Measurements from ENCODE around the gene PRKCA. TPM values are rescaled to one million over a fixed set of nuclear protein-coding genes. Genes with fewer than 3 reads are reported as not detected.

Gene PRKCA
- total and polyA plus RNA-seq, 2 of the 13 experiments (the other 11 are each of a cell fraction or from before 2014, with no cell fraction given) = 18.5 to 21.5 TPM

DNA sequence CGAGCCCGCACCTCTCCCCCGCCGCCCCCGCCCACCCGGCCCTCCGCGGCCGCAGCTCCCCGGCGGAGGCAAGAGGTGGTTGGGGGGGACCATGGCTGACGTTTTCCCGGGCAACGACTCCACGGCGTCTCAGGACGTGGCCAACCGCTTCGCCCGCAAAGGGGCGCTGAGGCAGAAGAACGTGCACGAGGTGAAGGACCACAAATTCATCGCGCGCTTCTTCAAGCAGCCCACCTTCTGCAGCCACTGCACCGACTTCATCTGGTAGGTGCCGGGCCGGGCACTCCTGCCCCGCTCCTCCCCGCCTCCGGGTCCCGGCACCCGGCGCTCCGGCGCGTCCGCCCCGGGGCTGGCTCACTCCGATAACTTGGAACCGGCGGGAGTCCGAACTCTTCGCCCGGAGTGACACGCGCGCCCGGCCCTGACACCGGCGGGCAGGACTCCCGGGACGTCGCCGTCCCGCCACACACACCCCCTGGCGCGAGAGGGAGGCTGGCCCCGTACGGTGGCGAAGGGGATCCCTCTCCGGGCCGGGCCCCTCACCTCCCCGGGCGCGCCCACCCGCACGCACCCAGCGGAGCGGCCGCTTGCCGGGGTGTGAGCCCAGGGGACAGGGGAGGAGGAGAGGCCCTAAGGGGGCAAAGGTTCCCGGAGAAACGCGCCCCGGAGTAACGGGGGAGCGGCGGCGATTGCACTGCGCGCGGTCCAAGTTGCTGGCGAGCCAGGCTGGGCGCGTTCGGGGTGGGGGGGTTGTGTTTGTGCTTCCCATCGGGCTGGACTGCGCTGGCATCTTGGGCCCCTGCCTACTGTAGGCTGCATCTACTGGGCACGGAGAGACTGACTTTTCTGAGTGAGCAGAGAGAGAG is 581 bp downstream of the PRKCA start (continued):
- TF ChIP-seq, protein P1, sequence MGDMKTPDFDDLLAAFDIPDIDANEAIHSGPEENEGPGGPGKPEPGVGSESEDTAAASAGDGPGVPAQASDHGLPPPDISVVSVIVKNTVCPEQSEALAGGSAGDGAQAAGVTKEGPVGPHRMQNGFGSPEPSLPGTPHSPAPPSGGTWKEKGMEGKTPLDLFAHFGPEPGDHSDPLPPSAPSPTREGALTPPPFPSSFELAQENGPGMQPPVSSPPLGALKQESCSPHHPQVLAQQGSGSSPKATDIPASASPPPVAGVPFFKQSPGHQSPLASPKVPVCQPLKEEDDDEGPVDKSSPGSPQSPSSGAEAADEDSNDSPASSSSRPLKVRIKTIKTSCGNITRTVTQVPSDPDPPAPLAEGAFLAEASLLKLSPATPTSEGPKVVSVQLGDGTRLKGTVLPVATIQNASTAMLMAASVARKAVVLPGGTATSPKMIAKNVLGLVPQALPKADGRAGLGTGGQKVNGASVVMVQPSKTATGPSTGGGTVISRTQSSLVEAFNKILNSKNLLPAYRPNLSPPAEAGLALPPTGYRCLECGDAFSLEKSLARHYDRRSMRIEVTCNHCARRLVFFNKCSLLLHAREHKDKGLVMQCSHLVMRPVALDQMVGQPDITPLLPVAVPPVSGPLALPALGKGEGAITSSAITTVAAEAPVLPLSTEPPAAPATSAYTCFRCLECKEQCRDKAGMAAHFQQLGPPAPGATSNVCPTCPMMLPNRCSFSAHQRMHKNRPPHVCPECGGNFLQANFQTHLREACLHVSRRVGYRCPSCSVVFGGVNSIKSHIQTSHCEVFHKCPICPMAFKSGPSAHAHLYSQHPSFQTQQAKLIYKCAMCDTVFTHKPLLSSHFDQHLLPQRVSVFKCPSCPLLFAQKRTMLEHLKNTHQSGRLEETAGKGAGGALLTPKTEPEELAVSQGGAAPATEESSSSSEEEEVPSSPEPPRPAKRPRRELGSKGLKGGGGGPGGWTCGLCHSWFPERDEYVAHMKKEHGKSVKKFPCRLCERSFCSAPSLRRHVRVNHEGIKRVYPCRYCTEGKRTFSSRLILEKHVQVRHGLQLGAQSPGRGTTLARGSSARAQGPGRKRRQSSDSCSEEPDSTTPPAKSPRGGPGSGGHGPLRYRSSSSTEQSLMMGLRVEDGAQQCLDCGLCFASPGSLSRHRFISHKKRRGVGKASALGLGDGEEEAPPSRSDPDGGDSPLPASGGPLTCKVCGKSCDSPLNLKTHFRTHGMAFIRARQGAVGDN (CRISPR knock-in tag; IDR thresholded peaks at IDR 0.05) = peak; percentile 91
- TF ChIP-seq ZNF790 (CRISPR knock-in tag; IDR thresholded peaks at IDR 0.05; ENCODE audit: borderline replicate concordance) (peak; percentile 61; the same call in 1 of the 2 replicates), RFX1 (IDR thresholded peaks at IDR 0.05) (no peak), ZBTB42 (CRISPR knock-in tag; IDR thresholded peaks at IDR 0.05) (no peak)
- TF ChIP-seq, protein P2, sequence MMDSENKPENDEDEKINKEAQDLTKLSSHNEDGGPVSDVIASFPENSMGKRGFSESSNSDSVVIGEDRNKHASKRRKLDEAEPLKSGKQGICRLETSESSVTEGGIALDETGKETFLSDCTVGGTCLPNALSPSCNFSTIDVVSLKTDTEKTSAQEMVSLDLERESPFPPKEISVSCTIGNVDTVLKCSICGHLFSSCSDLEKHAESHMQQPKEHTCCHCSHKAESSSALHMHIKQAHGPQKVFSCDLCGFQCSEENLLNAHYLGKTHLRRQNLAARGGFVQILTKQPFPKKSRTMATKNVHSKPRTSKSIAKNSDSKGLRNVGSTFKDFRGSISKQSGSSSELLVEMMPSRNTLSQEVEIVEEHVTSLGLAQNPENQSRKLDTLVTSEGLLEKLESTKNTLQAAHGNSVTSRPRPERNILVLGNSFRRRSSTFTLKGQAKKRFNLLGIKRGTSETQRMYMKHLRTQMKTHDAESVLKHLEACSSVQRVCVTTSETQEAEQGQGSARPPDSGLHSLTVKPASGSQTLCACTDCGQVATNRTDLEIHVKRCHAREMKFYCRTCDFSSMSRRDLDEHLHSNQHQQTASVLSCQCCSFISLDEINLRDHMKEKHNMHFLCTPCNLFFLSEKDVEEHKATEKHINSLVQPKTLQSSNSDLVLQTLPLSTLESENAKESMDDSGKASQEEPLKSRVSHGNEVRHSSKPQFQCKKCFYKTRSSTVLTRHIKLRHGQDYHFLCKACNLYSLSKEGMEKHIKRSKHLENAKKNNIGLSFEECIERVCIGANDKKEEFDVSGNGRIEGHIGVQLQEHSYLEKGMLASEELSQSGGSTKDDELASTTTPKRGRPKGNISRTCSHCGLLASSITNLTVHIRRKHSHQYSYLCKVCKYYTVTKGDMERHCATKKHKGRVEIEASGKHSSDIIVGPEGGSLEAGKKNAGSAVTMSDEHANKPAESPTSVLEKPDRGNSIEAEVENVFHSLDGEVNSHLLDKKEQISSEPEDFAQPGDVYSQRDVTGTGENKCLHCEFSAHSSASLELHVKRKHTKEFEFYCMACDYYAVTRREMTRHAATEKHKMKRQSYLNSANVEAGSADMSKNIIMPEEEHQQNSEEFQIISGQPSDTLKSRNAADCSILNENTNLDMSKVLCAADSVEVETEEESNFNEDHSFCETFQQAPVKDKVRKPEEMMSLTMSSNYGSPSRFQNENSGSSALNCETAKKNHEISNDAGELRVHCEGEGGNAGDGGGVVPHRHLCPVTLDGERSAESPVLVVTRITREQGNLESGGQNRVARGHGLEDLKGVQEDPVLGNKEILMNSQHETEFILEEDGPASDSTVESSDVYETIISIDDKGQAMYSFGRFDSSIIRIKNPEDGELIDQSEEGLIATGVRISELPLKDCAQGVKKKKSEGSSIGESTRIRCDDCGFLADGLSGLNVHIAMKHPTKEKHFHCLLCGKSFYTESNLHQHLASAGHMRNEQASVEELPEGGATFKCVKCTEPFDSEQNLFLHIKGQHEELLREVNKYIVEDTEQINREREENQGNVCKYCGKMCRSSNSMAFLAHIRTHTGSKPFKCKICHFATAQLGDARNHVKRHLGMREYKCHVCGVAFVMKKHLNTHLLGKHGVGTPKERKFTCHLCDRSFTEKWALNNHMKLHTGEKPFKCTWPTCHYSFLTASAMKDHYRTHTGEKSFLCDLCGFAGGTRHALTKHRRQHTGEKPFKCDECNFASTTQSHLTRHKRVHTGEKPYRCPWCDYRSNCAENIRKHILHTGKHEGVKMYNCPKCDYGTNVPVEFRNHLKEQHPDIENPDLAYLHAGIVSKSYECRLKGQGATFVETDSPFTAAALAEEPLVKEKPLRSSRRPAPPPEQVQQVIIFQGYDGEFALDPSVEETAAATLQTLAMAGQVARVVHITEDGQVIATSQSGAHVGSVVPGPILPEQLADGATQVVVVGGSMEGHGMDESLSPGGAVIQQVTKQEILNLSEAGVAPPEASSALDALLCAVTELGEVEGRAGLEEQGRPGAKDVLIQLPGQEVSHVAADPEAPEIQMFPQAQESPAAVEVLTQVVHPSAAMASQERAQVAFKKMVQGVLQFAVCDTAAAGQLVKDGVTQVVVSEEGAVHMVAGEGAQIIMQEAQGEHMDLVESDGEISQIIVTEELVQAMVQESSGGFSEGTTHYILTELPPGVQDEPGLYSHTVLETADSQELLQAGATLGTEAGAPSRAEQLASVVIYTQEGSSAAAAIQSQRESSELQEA (CRISPR knock-in tag; IDR thresholded peaks at IDR 0.05; ENCODE audit: not compliant biosample characterization) = no peak
- TF ChIP-seq, protein P3, sequence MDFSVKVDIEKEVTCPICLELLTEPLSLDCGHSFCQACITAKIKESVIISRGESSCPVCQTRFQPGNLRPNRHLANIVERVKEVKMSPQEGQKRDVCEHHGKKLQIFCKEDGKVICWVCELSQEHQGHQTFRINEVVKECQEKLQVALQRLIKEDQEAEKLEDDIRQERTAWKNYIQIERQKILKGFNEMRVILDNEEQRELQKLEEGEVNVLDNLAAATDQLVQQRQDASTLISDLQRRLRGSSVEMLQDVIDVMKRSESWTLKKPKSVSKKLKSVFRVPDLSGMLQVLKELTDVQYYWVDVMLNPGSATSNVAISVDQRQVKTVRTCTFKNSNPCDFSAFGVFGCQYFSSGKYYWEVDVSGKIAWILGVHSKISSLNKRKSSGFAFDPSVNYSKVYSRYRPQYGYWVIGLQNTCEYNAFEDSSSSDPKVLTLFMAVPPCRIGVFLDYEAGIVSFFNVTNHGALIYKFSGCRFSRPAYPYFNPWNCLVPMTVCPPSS (IDR thresholded peaks at IDR 0.05) = no peak
- TF ChIP-seq, protein P4, sequence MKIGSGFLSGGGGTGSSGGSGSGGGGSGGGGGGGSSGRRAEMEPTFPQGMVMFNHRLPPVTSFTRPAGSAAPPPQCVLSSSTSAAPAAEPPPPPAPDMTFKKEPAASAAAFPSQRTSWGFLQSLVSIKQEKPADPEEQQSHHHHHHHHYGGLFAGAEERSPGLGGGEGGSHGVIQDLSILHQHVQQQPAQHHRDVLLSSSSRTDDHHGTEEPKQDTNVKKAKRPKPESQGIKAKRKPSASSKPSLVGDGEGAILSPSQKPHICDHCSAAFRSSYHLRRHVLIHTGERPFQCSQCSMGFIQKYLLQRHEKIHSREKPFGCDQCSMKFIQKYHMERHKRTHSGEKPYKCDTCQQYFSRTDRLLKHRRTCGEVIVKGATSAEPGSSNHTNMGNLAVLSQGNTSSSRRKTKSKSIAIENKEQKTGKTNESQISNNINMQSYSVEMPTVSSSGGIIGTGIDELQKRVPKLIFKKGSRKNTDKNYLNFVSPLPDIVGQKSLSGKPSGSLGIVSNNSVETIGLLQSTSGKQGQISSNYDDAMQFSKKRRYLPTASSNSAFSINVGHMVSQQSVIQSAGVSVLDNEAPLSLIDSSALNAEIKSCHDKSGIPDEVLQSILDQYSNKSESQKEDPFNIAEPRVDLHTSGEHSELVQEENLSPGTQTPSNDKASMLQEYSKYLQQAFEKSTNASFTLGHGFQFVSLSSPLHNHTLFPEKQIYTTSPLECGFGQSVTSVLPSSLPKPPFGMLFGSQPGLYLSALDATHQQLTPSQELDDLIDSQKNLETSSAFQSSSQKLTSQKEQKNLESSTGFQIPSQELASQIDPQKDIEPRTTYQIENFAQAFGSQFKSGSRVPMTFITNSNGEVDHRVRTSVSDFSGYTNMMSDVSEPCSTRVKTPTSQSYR (CRISPR knock-in tag; IDR thresholded peaks at IDR 0.05; ENCODE audit: borderline replicate concordance) = no peak; the same call in 1 of the 2 replicates
- TF ChIP-seq, protein P5, sequence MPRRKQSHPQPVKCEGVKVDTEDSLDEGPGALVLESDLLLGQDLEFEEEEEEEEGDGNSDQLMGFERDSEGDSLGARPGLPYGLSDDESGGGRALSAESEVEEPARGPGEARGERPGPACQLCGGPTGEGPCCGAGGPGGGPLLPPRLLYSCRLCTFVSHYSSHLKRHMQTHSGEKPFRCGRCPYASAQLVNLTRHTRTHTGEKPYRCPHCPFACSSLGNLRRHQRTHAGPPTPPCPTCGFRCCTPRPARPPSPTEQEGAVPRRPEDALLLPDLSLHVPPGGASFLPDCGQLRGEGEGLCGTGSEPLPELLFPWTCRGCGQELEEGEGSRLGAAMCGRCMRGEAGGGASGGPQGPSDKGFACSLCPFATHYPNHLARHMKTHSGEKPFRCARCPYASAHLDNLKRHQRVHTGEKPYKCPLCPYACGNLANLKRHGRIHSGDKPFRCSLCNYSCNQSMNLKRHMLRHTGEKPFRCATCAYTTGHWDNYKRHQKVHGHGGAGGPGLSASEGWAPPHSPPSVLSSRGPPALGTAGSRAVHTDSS (CRISPR knock-in tag; conservative IDR thresholded peaks at IDR 0.05) = no peak

Data from HepG2 (cell line).